Glutamatergic neuron (in vitro differentiated cells): ENCODE data around the gene NFIC. TPM values are rescaled to one million over a fixed set of nuclear protein-coding genes. Genes with fewer than 3 reads are reported as not detected.
"Not testable (repeated sequence)": the region's sequence is repeated elsewhere in the genome, so short reads cannot be mapped to it uniquely, and the experiment has no call there.

Experiments
- DNase-seq: peaks from one replicate; pipeline ENCODE4 v3.0.0; 2022
- H3K27ac Mint-ChIP-seq: one replicate; pipeline ENCODE4 v1.8.0; 2020; ENCODE audit warnings: mild to moderate bottlenecking, mixed read lengths, inconsistent platforms; ENCODE audit not compliant: unreplicated experiment
- H3K27me3 Mint-ChIP-seq: one replicate; pipeline ENCODE4 v1.8.0; 2020; ENCODE audit warnings: mild to moderate bottlenecking, moderate library complexity, mixed read lengths, inconsistent platforms; ENCODE audit not compliant: unreplicated experiment
- H3K36me3 Mint-ChIP-seq: one replicate; pipeline ENCODE4 v1.8.0; 2020; ENCODE audit warnings: mild to moderate bottlenecking, mixed read lengths, inconsistent platforms; ENCODE audit not compliant: unreplicated experiment
- H3K4me1 Mint-ChIP-seq: one replicate; pipeline ENCODE4 v1.8.0; 2020; ENCODE audit warnings: mild to moderate bottlenecking, low read depth, mixed read lengths, inconsistent platforms; ENCODE audit not compliant: unreplicated experiment
- H3K4me3 Mint-ChIP-seq: one replicate; pipeline ENCODE4 v1.8.0; 2020; ENCODE audit warnings: mild to moderate bottlenecking, mixed read lengths, inconsistent platforms; ENCODE audit not compliant: unreplicated experiment
- H3K9me3 Mint-ChIP-seq: one replicate; pipeline ENCODE4 v1.8.0; 2020; ENCODE audit warnings: mild to moderate bottlenecking, moderate library complexity, mixed read lengths, inconsistent platforms; ENCODE audit not compliant: unreplicated experiment
- total RNA-seq: library from RNA; stranded (reverse); fragmentation: NEBNext Ultra II Directional; extraction: Animal tissue kit (Norgen Biotek cat#: 25700); gene quantifications from one replicate; pipeline ENCODE4 v1.2.1, GENCODE V29; 2021; ENCODE audit not compliant: unreplicated experiment
- TF ChIP-seq, protein P1 (sequence below): fragments of 200-600 bp; sonication (generic); IDR thresholded peaks from one replicate; pipeline ENCODE4 v1.5.0; 2021; ENCODE audit not compliant: partially characterized antibody, unreplicated experiment

The NFIC gene
- total RNA-seq, 1 donor from 2014 or later = 2.0 TPM

DNA sequence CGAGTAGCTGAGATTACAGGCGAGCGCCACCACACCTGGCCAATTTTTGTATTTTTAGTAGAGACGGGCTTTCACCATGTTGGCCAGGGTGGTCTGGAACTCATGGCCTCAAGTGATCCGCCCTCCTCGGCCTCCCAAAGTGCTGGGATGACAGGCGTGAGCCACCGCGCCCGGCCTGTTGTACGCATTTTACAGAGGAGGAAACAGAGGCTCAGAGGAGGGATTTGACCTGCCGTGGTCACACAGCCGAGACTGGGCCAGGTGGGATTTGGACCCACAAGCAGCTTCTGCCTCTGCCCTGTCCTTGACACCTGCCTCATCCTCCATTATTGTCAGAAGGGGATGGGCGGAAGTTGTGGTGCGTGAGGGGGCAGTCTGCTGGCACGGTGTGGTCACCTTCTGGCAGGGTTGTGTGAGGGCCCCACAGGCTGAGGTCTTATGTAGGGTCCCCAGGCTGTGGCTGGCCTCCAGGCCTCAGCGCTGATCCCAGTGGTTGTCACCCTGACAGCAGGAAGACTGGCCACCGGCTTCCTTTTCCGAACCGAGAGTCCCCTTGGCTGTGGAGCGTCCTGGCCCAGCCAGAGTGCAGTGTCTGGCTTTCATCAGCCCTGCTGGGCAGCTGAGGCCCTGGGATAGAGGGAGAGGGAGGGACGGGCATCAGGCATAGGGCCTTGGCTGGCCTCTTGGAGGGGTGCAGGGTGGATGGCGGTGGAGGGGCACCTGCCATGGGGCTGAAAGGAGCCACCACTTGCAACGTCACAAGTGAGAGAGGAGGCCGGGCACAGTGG, 20.3 kb downstream of the NFIC start:
- DNase-seq = no peak
- TF ChIP-seq, protein P1, sequence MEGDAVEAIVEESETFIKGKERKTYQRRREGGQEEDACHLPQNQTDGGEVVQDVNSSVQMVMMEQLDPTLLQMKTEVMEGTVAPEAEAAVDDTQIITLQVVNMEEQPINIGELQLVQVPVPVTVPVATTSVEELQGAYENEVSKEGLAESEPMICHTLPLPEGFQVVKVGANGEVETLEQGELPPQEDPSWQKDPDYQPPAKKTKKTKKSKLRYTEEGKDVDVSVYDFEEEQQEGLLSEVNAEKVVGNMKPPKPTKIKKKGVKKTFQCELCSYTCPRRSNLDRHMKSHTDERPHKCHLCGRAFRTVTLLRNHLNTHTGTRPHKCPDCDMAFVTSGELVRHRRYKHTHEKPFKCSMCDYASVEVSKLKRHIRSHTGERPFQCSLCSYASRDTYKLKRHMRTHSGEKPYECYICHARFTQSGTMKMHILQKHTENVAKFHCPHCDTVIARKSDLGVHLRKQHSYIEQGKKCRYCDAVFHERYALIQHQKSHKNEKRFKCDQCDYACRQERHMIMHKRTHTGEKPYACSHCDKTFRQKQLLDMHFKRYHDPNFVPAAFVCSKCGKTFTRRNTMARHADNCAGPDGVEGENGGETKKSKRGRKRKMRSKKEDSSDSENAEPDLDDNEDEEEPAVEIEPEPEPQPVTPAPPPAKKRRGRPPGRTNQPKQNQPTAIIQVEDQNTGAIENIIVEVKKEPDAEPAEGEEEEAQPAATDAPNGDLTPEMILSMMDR = no peak
- peaks cover 2% of the 10 kb centered on the region for H3K9me3 Mint-ChIP-seq
- peaks cover 12% of the 10 kb centered on the region for H3K27me3 Mint-ChIP-seq
- no peaks in the 10 kb centered on the region for H3K4me1 Mint-ChIP-seq
- H3K4me3 Mint-ChIP-seq = no peak overlapping the region
- H3K27ac Mint-ChIP-seq = no peak overlapping the region
- peaks cover 6% of the 10 kb centered on the region for H3K36me3 Mint-ChIP-seq

DNA sequence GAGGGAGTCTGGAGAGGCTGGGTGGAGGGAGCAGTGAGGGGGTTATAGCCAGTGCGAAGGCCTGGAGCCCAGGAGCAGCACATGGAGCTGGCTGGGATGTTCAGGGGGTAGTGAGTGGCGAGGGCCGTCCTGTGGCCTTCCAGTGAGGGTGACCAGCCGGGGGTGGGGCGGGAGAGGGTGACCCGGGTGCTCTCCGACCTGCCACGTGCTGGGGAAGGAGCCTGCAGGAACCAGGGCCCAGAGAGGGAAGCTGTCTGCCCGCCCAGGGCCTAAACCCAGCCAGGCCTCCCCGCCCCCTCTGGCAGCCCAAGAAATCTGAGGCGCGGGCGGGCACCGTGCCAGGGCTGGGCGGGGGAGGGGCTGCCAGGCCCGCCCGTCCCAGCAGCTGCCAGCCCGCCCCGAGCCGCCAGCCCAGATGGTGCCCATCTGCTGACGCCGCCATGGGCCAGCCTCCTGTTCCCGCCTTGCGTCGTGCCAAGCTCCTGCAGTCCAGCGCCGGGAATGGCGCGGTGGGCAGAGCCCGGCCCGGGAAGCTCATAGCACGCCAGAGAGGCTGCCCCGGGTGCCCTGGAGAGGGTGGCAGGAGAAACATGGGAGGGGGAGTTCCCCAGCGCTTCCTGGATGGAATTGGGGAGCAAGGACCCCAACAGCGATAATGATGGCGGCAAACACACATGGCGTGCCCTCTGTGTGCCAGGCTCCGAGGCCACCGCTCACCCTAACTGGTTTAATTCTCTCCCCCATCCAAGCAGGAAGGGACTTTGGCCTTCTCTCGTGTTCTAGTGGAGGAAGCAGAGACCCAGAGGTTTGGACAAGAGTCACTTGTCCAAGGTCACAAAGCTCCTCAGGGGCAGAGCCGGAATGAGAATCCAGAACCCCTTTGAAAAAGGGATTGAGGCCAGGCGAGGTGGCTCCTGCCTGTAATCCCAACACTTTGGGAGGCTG, 21.5 kb downstream of the NFIC start:
- DNase-seq = no peak
- H3K36me3 Mint-ChIP-seq = no peaks in the 10 kb centered on the region
- TF ChIP-seq, protein P1 = no peak
- peaks cover 6% of the 10 kb centered on the region for H3K27me3 Mint-ChIP-seq
- no peaks in the 10 kb centered on the region for H3K4me1 Mint-ChIP-seq
- H3K9me3 Mint-ChIP-seq = no peaks in the 10 kb centered on the region
- no peak overlapping the region for H3K4me3 Mint-ChIP-seq
- H3K27ac Mint-ChIP-seq = no peak overlapping the region

DNA sequence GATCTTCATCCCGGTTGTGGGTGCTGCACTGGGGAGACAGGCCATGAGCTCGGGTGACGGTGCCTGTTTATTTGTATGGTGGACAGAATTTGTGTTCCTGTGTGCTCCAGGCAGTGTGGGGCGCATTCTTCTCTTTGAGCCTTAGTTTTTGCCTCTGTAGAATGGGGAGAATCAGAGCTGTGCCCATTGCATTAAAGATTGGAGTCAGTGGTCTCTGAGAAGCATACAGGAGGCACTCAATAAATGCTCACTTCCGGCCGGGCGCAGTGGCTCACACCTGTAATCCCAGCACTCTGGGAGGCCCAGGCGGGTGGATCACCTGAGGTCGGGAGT, 23.0 kb downstream of the NFIC start:
- H3K4me3 Mint-ChIP-seq = no peak overlapping the region
- H3K36me3 Mint-ChIP-seq = no peaks in the 10 kb centered on the region
- peaks cover 6% of the 10 kb centered on the region for H3K27me3 Mint-ChIP-seq
- no peaks in the 10 kb centered on the region for H3K9me3 Mint-ChIP-seq
- no peak for DNase-seq
- H3K27ac Mint-ChIP-seq = no peak overlapping the region
- TF ChIP-seq, protein P1 = no peak
- H3K4me1 Mint-ChIP-seq = no peaks in the 10 kb centered on the region

DNA sequence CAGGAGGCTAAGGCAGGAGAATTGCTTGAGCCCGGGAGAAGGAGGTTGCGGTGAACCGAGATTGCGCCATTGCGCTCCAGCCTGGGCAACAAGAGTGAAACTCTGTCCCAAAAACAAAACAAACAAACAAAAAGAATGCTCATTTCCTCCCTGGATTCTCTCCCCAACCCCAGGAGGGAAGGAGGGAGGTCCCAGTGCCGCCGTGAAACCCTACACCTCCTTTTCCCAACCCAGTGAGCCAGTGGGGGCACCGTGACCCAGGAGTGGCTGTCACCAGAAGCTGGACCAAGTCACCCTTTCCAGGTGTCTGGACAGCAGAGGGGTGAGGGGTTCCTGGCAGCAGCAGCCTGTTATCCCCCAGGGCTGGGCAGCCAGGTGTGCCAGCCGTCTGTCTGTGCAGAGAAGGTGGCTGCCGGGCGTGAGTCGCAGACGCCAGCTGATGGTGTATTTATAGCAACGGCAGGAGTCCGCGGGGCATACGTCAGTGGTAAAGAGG, 23.5 kb downstream of the NFIC start:
- no peak overlapping the region for H3K4me3 Mint-ChIP-seq
- H3K27ac Mint-ChIP-seq = no peak overlapping the region
- no peaks in the 10 kb centered on the region for H3K9me3 Mint-ChIP-seq
- H3K4me1 Mint-ChIP-seq = no peaks in the 10 kb centered on the region
- TF ChIP-seq, protein P1 = no peak
- DNase-seq = no peak
- H3K36me3 Mint-ChIP-seq = no peaks in the 10 kb centered on the region
- peaks cover 6% of the 10 kb centered on the region for H3K27me3 Mint-ChIP-seq

DNA sequence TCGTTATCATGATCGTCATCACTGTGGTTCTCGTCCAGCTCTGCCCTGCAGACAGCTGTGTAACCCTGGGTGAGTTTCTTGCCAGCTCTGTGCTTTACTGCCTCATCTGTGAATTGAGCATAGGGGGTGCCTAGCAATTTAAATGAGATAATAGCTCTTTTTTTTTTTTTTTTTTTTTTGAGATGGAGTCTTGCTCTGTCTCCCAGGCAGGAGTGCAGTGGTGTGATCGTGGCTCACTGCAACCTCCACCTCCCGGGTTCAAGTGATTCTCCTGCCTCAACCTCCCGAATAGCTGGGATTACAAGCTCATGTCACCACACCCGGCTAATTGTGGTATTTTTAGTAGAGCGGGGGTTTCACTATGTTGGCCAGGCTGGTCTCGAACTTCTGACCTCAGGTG, 25.5 kb downstream of the NFIC start:
- not testable (repeated sequence) for H3K27me3 Mint-ChIP-seq, H3K27ac Mint-ChIP-seq, DNase-seq, H3K4me3 Mint-ChIP-seq, H3K36me3 Mint-ChIP-seq, H3K9me3 Mint-ChIP-seq, H3K4me1 Mint-ChIP-seq
